Rectal smooth muscle tissue (tissue), 1 donor: Measurements from ENCODE around the gene KHDC1L.
"Not testable (repeated sequence)": the region's sequence is repeated elsewhere in the genome, so short reads cannot be mapped to it uniquely, and the experiment has no call there.

Experiments used
- H3K27ac ChIP-seq: one replicate; pipeline ENCODE4 v1.7.0; 2013; ENCODE audit warnings: low read depth, low read length, inconsistent platforms
- H3K27me3 ChIP-seq: one replicate; pipeline ENCODE4 v1.7.0; 2013; ENCODE audit warnings: low read length; ENCODE audit not compliant: control insufficient read depth, insufficient read depth
- H3K36me3 ChIP-seq: one replicate; pipeline ENCODE4 v1.7.0; 2013; ENCODE audit warnings: low read length; ENCODE audit not compliant: control insufficient read depth, insufficient read depth
- H3K4me1 ChIP-seq: one replicate; pipeline ENCODE4 v1.7.0; 2013; ENCODE audit warnings: low read length; ENCODE audit not compliant: control insufficient read depth, insufficient read depth
- H3K4me3 ChIP-seq: one replicate; pipeline ENCODE4 v1.7.0; 2013; ENCODE audit warnings: low read length
- H3K9ac ChIP-seq: one replicate; pipeline ENCODE4 v1.7.0; 2013; ENCODE audit warnings: low read length

KHDC1L gene

GRCh38 chr6:73240730-73241129 lies 15.4 kb upstream of the KHDC1L start:
- no peak overlapping the region for H3K9ac ChIP-seq
- H3K4me1 ChIP-seq: no peaks in the 10 kb centered on the region
- H3K27me3 ChIP-seq: no peaks in the 10 kb centered on the region
- no peak overlapping the region for H3K4me3 ChIP-seq
- no peak overlapping the region for H3K27ac ChIP-seq
- H3K36me3 ChIP-seq: no peaks in the 10 kb centered on the region

GRCh38 chr6:73236144-73236750 lies 11.0 kb upstream of the KHDC1L start:
- H3K36me3 ChIP-seq: no peaks in the 10 kb centered on the region
- no peak overlapping the region for H3K4me3 ChIP-seq
- H3K27me3 ChIP-seq: no peaks in the 10 kb centered on the region
- H3K4me1 ChIP-seq: no peaks in the 10 kb centered on the region
- no peak overlapping the region for H3K27ac ChIP-seq
- H3K9ac ChIP-seq: no peak overlapping the region

- H3K27me3 ChIP-seq: no peaks in the 10 kb centered on the region
- H3K36me3 ChIP-seq: no peaks in the 10 kb centered on the region
- H3K4me3 ChIP-seq: no peak overlapping the region
- no peaks in the 10 kb centered on the region for H3K4me1 ChIP-seq
- no peak overlapping the region for H3K27ac ChIP-seq
- no peak overlapping the region for H3K9ac ChIP-seq
Measured at GRCh38 chr6:73234733-73235132, 9.4 kb upstream of the KHDC1L start.

- not testable (repeated sequence) for H3K27ac ChIP-seq, H3K4me3 ChIP-seq, H3K36me3 ChIP-seq, H3K9ac ChIP-seq, H3K4me1 ChIP-seq, H3K27me3 ChIP-seq
Measured at GRCh38 chr6:73233971-73234370, 8.7 kb upstream of the KHDC1L start.

GRCh38 chr6:73233048-73233447 lies 7.8 kb upstream of the KHDC1L start:
- H3K27me3 ChIP-seq: no peaks in the 10 kb centered on the region
- no peak overlapping the region for H3K9ac ChIP-seq
- no peak overlapping the region for H3K4me3 ChIP-seq
- no peaks in the 10 kb centered on the region for H3K36me3 ChIP-seq
- H3K27ac ChIP-seq: no peak overlapping the region
- H3K4me1 ChIP-seq: no peaks in the 10 kb centered on the region

- no peak overlapping the region for H3K9ac ChIP-seq
- no peaks in the 10 kb centered on the region for H3K27me3 ChIP-seq
- H3K36me3 ChIP-seq: no peaks in the 10 kb centered on the region
- H3K27ac ChIP-seq: no peak overlapping the region
- no peak overlapping the region for H3K4me3 ChIP-seq
- H3K4me1 ChIP-seq: no peaks in the 10 kb centered on the region
Measured at GRCh38 chr6:73231986-73232391, 6.7 kb upstream of the KHDC1L start.

GRCh38 chr6:73227606-73228255 lies 2.4 kb upstream of the KHDC1L start:
- Histone ChIP-seq H3K4me3 (no peak overlapping the region), H3K4me1 (no peaks in the 10 kb centered on the region), H3K9ac (no peak overlapping the region)

GRCh38 chr6:73216859-73217258 lies 8.4 kb downstream of the KHDC1L start:
- Histone ChIP-seq H3K4me3 (no peak overlapping the region), H3K4me1 (no peaks in the 10 kb centered on the region), H3K27me3 (no peaks in the 10 kb centered on the region)

More at GRCh38 chr6:73227606-73228255, 2.4 kb upstream of the KHDC1L start:
- H3K36me3 ChIP-seq: no peaks in the 10 kb centered on the region
- no peaks in the 10 kb centered on the region for H3K27me3 ChIP-seq
- H3K27ac ChIP-seq: no peak overlapping the region

GRCh38 chr6:73209117-73209516 lies 16.2 kb downstream of the KHDC1L start:
- Histone ChIP-seq H3K27ac (no peak overlapping the region), H3K4me3 (no peak overlapping the region), H3K27me3 (no peaks in the 10 kb centered on the region), H3K9ac (no peak overlapping the region), H3K4me1 (no peaks in the 10 kb centered on the region), H3K36me3 (no peaks in the 10 kb centered on the region)

More at GRCh38 chr6:73216859-73217258, 8.4 kb downstream of the KHDC1L start:
- Histone ChIP-seq H3K36me3 (no peaks in the 10 kb centered on the region), H3K9ac (no peak overlapping the region), H3K27ac (no peak overlapping the region)

GRCh38 chr6:73207221-73207837 lies 18.0 kb downstream of the KHDC1L start:
- Histone ChIP-seq H3K27me3 (no peaks in the 10 kb centered on the region), H3K9ac (no peak overlapping the region), H3K4me3 (no peak overlapping the region), H3K4me1 (no peaks in the 10 kb centered on the region), H3K36me3 (no peaks in the 10 kb centered on the region), H3K27ac (no peak overlapping the region)

- no peak overlapping the region for H3K4me3 ChIP-seq
- no peak overlapping the region for H3K27ac ChIP-seq
- H3K36me3 ChIP-seq: no peaks in the 10 kb centered on the region
- no peak overlapping the region for H3K9ac ChIP-seq
- H3K27me3 ChIP-seq: no peaks in the 10 kb centered on the region
- no peaks in the 10 kb centered on the region for H3K4me1 ChIP-seq
Measured at GRCh38 chr6:73204252-73204651, 21.0 kb downstream of the KHDC1L start.

- no peaks in the 10 kb centered on the region for H3K4me1 ChIP-seq
- H3K36me3 ChIP-seq: no peaks in the 10 kb centered on the region
- no peak overlapping the region for H3K27ac ChIP-seq
- no peak overlapping the region for H3K4me3 ChIP-seq
- no peak overlapping the region for H3K9ac ChIP-seq
- H3K27me3 ChIP-seq: no peaks in the 10 kb centered on the region
Measured at GRCh38 chr6:73203098-73203497, 22.2 kb downstream of the KHDC1L start.

GRCh38 chr6:73200735-73201134 lies 24.6 kb downstream of the KHDC1L start:
- Histone ChIP-seq H3K4me3 (no peak overlapping the region), H3K27me3 (no peaks in the 10 kb centered on the region), H3K36me3 (no peaks in the 10 kb centered on the region), H3K9ac (no peak overlapping the region), H3K27ac (no peak overlapping the region), H3K4me1 (no peaks in the 10 kb centered on the region)
